HEK293T (cell line): ENCODE results near the gene SAMD4B.

Experiments used
- ARNT ChIP-seq: fragments of 450-650 bp; IDR thresholded peaks from 2 replicates; pipeline ENCODE4 v1.6.1; 2017; ENCODE audit warnings: mild to moderate bottlenecking
- BHLHE40 ChIP-seq: fragments of 450-650 bp; IDR thresholded peaks from 2 replicates; pipeline ENCODE4 v1.6.1; 2016; ENCODE audit warnings: mild to moderate bottlenecking, moderate library complexity, borderline replicate concordance
- CTBP1 ChIP-seq: fragments of 450-650 bp; IDR thresholded peaks from 2 replicates; pipeline ENCODE4 v1.6.1; 2016; ENCODE audit warnings: borderline replicate concordance
- FOXA1 ChIP-seq: fragments of 450-650 bp; IDR thresholded peaks from 2 replicates; pipeline ENCODE4 v1.6.1; 2016; ENCODE audit warnings: mild to moderate bottlenecking
- FOXK2 ChIP-seq: fragments of 450-650 bp; IDR thresholded peaks from 2 replicates; pipeline ENCODE4 v1.6.1; 2016; ENCODE audit warnings: mild to moderate bottlenecking
- FOXM1 ChIP-seq: fragments of 450-650 bp; IDR thresholded peaks from 2 replicates; pipeline ENCODE4 v1.6.1; 2017; ENCODE audit warnings: mild to moderate bottlenecking, borderline replicate concordance
- L3MBTL2 ChIP-seq: fragments of 450-650 bp; conservative IDR thresholded peaks from 2 replicates; pipeline ENCODE4 v1.6.1; 2016; ENCODE audit warnings: mild to moderate bottlenecking
- PKNOX1 ChIP-seq: fragments of 450-650 bp; IDR thresholded peaks from 2 replicates; pipeline ENCODE4 v1.6.1; 2016
- SP1 ChIP-seq: fragments of 450-650 bp; IDR thresholded peaks from 2 replicates; pipeline ENCODE4 v1.6.1; 2017
- SUZ12 ChIP-seq: fragments of 450-650 bp; IDR thresholded peaks from 2 replicates; pipeline ENCODE4 v1.6.1; 2016; ENCODE audit warnings: mild to moderate bottlenecking
- TARDBP ChIP-seq: fragments of 450-650 bp; IDR thresholded peaks from 2 replicates; pipeline ENCODE4 v1.6.1; 2016

- TF ChIP-seq TARDBP (no peak), L3MBTL2 (no peak), SP1 (no peak), FOXM1 (no peak), SUZ12 (no peak), CTBP1 (no peak), BHLHE40 (no peak), ARNT (no peak), FOXK2 (no peak), PKNOX1 (no peak), FOXA1 (no peak)
These were observed 23.5 kb upstream of the SAMD4B start for GRCh38 chr19:39318690-39319089.
